Astrocyte (in vitro differentiated cells and primary cell): ENCODE data around the gene RASGRF1. TPM values are rescaled to one million over a fixed set of nuclear protein-coding genes. Genes with fewer than 3 reads are reported as not detected.
A peak's percentile ranks its signal among the peaks of the same experiment; 100 is the strongest.

Experiments
- DNase-seq: peaks from one replicate; pipeline ENCODE4 v3.0.0-alpha.2; 2010; ENCODE audit warnings: low read depth
- FAIRE-seq: peaks from 2 replicates; lab custom pipeline; 2011; peaks lifted over from hg19 to GRCh38; lab: Jason Lieb, UNC
- H2AFZ ChIP-seq: 2 replicates; pipeline ENCODE4 v1.6.0; 2012; ENCODE audit warnings: low read depth, low read length, inconsistent platforms
- H3K27ac ChIP-seq: 2 replicates; pipeline ENCODE4 v1.5.1; 2011; ENCODE audit warnings: low read depth, low read length, inconsistent platforms
- H3K27me3 ChIP-seq: 2 replicates; pipeline ENCODE4 v1.6.0; 2011; ENCODE audit warnings: low read length, inconsistent platforms; ENCODE audit not compliant: insufficient read depth
- H3K36me3 ChIP-seq: 2 replicates; pipeline ENCODE4 v1.5.1; 2011; ENCODE audit warnings: low read length, inconsistent platforms; ENCODE audit not compliant: insufficient read depth
- H3K4me1 ChIP-seq: 2 replicates; pipeline ENCODE4 v1.5.1; 2011; ENCODE audit warnings: low read length, inconsistent platforms; ENCODE audit not compliant: insufficient read depth
- H3K4me2 ChIP-seq: 2 replicates; pipeline ENCODE4 v1.6.0; 2012; ENCODE audit warnings: low read length, inconsistent platforms
- H3K4me3 ChIP-seq: 2 replicates; pipeline ENCODE4 v1.5.1; 2011; ENCODE audit warnings: low read depth, mild to moderate bottlenecking, low read length, inconsistent platforms; ENCODE audit not compliant: insufficient read depth
- H3K79me2 ChIP-seq: 2 replicates; pipeline ENCODE4 v1.6.0; 2012; ENCODE audit warnings: mild to moderate bottlenecking, low read length, inconsistent platforms; ENCODE audit not compliant: insufficient read depth
- H3K9ac ChIP-seq: 2 replicates; pipeline ENCODE4 v1.6.0; 2012; ENCODE audit warnings: mild to moderate bottlenecking, low read length, inconsistent platforms
- H3K9me3 ChIP-seq: 2 replicates; pipeline ENCODE4 v1.5.1; 2012; ENCODE audit warnings: low read depth, mild to moderate bottlenecking, low read length, inconsistent platforms; ENCODE audit not compliant: insufficient read depth
- H4K20me1 ChIP-seq: 2 replicates; pipeline ENCODE4 v1.6.0; 2012; ENCODE audit warnings: low read length, inconsistent platforms; ENCODE audit not compliant: insufficient read depth
- H3K27ac Mint-ChIP-seq: one replicate; pipeline ENCODE4 v1.8.0; 2021; ENCODE audit warnings: mild to moderate bottlenecking, mixed read lengths; ENCODE audit not compliant: unreplicated experiment
- H3K27me3 Mint-ChIP-seq: one replicate; pipeline ENCODE4 v1.8.0; 2021; ENCODE audit warnings: low read depth, mixed read lengths; ENCODE audit not compliant: unreplicated experiment
- H3K36me3 Mint-ChIP-seq: one replicate; pipeline ENCODE4 v1.8.0; 2021; ENCODE audit warnings: low read depth, mixed read lengths; ENCODE audit not compliant: unreplicated experiment
- H3K4me1 Mint-ChIP-seq: one replicate; pipeline ENCODE4 v1.8.0; 2021; ENCODE audit warnings: low read depth, mixed read lengths; ENCODE audit not compliant: unreplicated experiment
- H3K4me3 Mint-ChIP-seq: one replicate; pipeline ENCODE4 v1.8.0; 2021; ENCODE audit warnings: mild to moderate bottlenecking, moderate library complexity, mixed read lengths; ENCODE audit not compliant: unreplicated experiment
- H3K9me3 Mint-ChIP-seq: one replicate; pipeline ENCODE4 v1.8.0; 2021; ENCODE audit warnings: mild to moderate bottlenecking, mixed read lengths; ENCODE audit not compliant: unreplicated experiment
- EZH2 ChIP-seq: IDR thresholded peaks from 2 replicates; pipeline ENCODE4 v1.6.1; 2012; ENCODE audit warnings: mild to moderate bottlenecking, low read length, inconsistent platforms; ENCODE audit not compliant: insufficient read depth
- total RNA-seq: library from RNA; stranded (reverse); gene quantifications from 2 replicates; pipeline ENCODE4 v1.2.1, GENCODE V29; 2021
- TF ChIP-seq, protein P1 (sequence below): IDR thresholded peaks from 2 replicates; pipeline ENCODE4 v1.5.1; 2011; ENCODE audit warnings: low read depth, mild to moderate bottlenecking, inconsistent platforms, low read length, moderate library complexity; ENCODE audit not compliant: insufficient read depth

Gene RASGRF1
- total RNA-seq, 1 donor from 2014 or later, result 1.2 TPM

DNA sequence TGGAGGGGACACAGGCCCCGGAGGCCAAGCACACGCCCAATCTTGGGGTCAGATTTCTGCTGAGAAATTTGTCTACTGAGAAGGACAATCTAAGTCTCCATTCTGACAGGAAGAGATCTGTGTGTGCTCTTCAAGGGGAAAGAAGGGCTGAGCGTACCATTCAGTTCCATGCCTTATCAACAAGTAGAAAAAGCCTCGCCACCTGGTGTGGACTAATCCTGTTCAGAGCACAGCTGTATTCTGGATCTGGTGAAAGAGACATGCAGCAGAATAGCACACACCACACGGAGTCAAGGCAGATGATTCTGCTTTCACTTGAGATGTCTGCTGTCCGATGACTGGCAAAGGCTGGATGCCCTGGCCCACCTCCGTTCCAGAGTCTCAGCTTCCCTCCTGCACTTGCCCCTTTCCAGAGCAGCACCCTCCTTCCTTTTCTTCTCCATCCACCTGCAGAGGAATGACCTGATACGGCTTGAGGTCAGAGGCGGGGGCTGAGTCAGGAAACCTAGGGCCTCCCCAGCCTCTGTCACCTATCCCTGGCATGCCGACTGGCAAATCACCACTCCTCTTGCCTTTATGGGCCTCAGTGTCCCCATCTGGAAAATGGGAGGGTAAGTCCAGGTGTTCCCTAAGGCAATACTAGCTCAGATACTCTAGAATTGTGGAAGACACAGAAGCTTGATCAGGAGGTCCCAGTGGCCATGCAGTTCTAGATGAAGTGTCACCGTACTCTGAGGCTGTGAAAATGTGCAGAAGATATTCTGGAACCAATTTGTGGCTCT lies 108.9 kb downstream of the RASGRF1 start:
- H2AFZ ChIP-seq, result no peak overlapping the region
- H3K4me1 ChIP-seq, result no peaks in the 10 kb centered on the region
- H3K27me3 Mint-ChIP-seq, result peaks cover 14% of the 10 kb centered on the region
- no peak overlapping the region for H3K4me3 Mint-ChIP-seq
- H3K4me1 Mint-ChIP-seq, result peaks cover 20% of the 10 kb centered on the region
- H3K4me3 ChIP-seq, result no peak overlapping the region
- peaks cover 5% of the 10 kb centered on the region for H3K9me3 Mint-ChIP-seq
- no peaks in the 10 kb centered on the region for H3K36me3 Mint-ChIP-seq
- H3K4me2 ChIP-seq, result no peak overlapping the region
- H3K79me2 ChIP-seq, result no peaks in the 10 kb centered on the region
- H3K27me3 ChIP-seq, result no peaks in the 10 kb centered on the region
- H3K36me3 ChIP-seq, result no peaks in the 10 kb centered on the region
- H3K27ac Mint-ChIP-seq, result no peak overlapping the region
- no peak for TF ChIP-seq EZH2
- TF ChIP-seq, protein P1, sequence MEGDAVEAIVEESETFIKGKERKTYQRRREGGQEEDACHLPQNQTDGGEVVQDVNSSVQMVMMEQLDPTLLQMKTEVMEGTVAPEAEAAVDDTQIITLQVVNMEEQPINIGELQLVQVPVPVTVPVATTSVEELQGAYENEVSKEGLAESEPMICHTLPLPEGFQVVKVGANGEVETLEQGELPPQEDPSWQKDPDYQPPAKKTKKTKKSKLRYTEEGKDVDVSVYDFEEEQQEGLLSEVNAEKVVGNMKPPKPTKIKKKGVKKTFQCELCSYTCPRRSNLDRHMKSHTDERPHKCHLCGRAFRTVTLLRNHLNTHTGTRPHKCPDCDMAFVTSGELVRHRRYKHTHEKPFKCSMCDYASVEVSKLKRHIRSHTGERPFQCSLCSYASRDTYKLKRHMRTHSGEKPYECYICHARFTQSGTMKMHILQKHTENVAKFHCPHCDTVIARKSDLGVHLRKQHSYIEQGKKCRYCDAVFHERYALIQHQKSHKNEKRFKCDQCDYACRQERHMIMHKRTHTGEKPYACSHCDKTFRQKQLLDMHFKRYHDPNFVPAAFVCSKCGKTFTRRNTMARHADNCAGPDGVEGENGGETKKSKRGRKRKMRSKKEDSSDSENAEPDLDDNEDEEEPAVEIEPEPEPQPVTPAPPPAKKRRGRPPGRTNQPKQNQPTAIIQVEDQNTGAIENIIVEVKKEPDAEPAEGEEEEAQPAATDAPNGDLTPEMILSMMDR, result no peak
- no peak for DNase-seq
- no peaks in the 10 kb centered on the region for H3K9me3 ChIP-seq
- no peak for FAIRE-seq
- H3K27ac ChIP-seq, result no peak overlapping the region
- H3K9ac ChIP-seq, result no peak overlapping the region
- no peaks in the 10 kb centered on the region for H4K20me1 ChIP-seq

DNA sequence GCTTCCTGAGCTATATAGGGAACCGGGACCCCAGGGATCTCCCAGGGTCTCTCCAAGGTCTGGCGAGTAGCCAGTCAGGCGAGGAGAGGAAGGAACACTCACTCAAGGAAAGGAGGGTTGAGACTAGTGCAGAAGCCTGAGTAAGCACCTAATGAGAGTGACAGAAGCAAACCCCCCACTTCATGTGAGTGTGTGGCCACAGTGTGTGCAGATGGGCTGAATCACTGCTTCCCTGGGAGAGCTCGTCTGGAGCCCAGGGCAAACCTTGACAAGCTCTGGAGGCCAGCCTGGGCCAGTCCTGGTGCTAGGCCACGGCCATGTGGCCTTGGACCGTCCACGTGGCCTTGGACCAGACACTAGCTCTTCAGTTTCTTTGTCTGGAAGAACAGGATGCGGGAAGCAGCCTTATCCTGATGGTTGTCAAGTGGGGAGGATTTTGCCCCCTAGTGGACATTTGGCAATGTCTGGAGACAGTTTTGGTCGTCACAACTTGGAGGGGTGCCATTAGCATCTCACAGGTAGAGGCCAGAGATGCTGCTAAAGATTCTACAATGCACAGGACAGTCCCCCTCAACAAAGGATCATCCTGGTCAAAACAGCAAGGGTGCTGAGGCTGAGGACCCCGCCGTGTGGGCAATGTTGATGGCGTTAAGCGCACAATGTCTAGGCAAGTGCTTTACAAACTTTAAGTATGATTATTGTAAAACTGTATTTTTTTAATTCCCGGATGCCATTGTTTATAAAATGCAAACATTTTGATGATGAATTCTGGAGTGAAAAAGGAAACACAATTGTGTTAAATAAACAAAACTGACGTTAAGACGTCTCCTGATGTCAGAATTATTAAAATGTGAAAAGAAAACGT lies 110.9 kb downstream of the RASGRF1 start:
- no peak overlapping the region for H3K4me3 ChIP-seq
- Mint-ChIP-seq H3K27me3 (peaks cover 18% of the 10 kb centered on the region), H3K4me1 (peaks cover 17% of the 10 kb centered on the region), H3K9me3 (peaks cover 5% of the 10 kb centered on the region), H3K36me3 (no peaks in the 10 kb centered on the region), H3K27ac (peak overlapping the region; percentile 53), H3K4me3 (no peak overlapping the region)
- H3K79me2 ChIP-seq, result no peaks in the 10 kb centered on the region
- no peaks in the 10 kb centered on the region for H3K4me1 ChIP-seq
- no peak overlapping the region for H3K27ac ChIP-seq
- H4K20me1 ChIP-seq, result no peaks in the 10 kb centered on the region
- H3K27me3 ChIP-seq, result no peaks in the 10 kb centered on the region
- no peak for TF ChIP-seq EZH2
- TF ChIP-seq, protein P1, result peak; percentile 73
- no peak for FAIRE-seq
- peak overlapping the region; percentile 75 for H2AFZ ChIP-seq
- no peak overlapping the region for H3K4me2 ChIP-seq
- H3K36me3 ChIP-seq, result no peaks in the 10 kb centered on the region
- no peaks in the 10 kb centered on the region for H3K9me3 ChIP-seq
- peak overlapping the region; percentile 7 for H3K9ac ChIP-seq
- peak; percentile 60 for DNase-seq
